Measurements from ENCODE around the gene DIABLO. TPM values are rescaled to one million over a fixed set of nuclear protein-coding genes. Genes with fewer than 3 reads are reported as not detected.

Gene DIABLO
- polyA plus RNA-seq, 2 donors = 17.9 to 31.1 TPM

DNA sequence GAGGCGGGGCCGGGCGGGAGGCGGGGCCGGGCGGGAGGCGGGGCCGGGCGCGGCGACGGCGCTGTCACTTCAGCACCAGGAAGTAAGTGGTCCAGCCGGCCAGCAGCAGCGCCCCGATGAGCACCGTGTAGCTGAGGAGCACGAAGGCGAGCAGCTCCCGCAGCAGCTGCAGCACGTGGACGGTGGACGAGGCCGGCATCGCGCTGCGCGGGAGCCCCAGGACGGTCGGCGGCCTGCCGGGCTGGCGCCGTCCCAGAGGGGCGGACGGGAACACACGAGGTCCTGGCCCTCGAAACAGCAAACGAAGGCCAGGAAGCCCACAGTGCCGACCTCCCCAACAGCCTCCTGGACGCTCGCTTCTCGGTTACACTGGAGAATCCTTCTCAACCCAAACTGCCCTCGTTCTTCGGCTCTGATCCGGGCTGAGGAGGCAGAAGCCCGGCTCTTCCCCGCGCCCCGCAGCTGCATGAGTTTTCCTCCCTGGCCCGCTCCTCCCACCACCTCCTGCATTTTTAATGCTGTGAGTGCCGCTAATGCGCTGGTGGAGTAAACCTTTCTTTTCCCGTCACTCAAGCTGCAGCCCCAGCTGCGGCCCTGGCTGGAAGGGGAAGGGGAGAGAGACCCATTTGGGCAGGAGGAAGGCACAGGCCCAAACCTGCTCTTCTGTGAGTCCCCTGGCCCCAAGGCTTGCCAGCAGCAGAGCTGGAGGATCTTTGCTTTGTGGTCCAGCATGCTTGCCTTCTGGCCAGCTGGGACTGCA lies 694 bp upstream of the DIABLO start:
- Histone ChIP-seq H3K4me1 (ENCODE audit: control insufficient read depth in 2 of 2, insufficient read depth in 2 of 2, low read length in 1 of 2) (peaks cover 3 to 13% of the 10 kb centered on the region in 2 donors), H3K9me3 (ENCODE audit: control insufficient read depth in 2 of 2, insufficient read depth in 1 of 2, low read depth in 1 of 2, low read length in 1 of 2) (peaks cover 0 to 2% of the 10 kb centered on the region in 2 donors), H3K27me3 (ENCODE audit: control insufficient read depth in 1 of 2, insufficient read depth in 2 of 2, low read length in 2 of 2) (no peaks in the 10 kb centered on the region), H3K36me3 (ENCODE audit: control insufficient read depth in 2 of 2, insufficient read depth in 2 of 2, low read length in 1 of 2) (peaks cover 6 to 9% of the 10 kb centered on the region in 2 donors), H3K4me3 (ENCODE audit: low read depth in 1 of 2, low read length in 2 of 2) (peak overlapping the region; percentile 11 to 46), H3K27ac (ENCODE audit: low read depth in 2 of 2, low read length in 1 of 2) (peak overlapping the region; percentile 44 to 45)
- 7 to 9% methylated on average over 47 to 55 of the region's 55 CpGs for WGBS, 2 donors

GRCh38 chr12:122216445-122216844 lies 9.4 kb downstream of the DIABLO start:
- Histone ChIP-seq H3K27me3 (ENCODE audit: control insufficient read depth in 1 of 2, insufficient read depth in 2 of 2, low read length in 2 of 2) (no peaks in the 10 kb centered on the region), H3K4me3 (ENCODE audit: low read depth in 1 of 2, low read length in 2 of 2) (no peak overlapping the region), H3K4me1 (ENCODE audit: control insufficient read depth in 2 of 2, insufficient read depth in 2 of 2, low read length in 1 of 2) (no peaks in the 10 kb centered on the region), H3K36me3 (ENCODE audit: control insufficient read depth in 2 of 2, insufficient read depth in 2 of 2, low read length in 1 of 2) (peaks cover 12 to 30% of the 10 kb centered on the region in 2 donors), H3K27ac (ENCODE audit: low read depth in 2 of 2, low read length in 1 of 2) (no peak overlapping the region), H3K9me3 (ENCODE audit: control insufficient read depth in 2 of 2, insufficient read depth in 1 of 2, low read depth in 1 of 2, low read length in 1 of 2) (no peaks in the 10 kb centered on the region)
- 94 to 100% methylated on average over 1 of the region's 1 CpG for WGBS, 2 donors

GRCh38 chr12:122215771-122216170 lies 10.1 kb downstream of the DIABLO start:
- no peaks in the 10 kb centered on the region for H3K4me1 ChIP-seq (ENCODE audit: control insufficient read depth in 2 of 2, insufficient read depth in 2 of 2, low read length in 1 of 2)
- H3K4me3 ChIP-seq (ENCODE audit: low read depth in 1 of 2, low read length in 2 of 2) = no peak overlapping the region
- no peaks in the 10 kb centered on the region for H3K9me3 ChIP-seq (ENCODE audit: control insufficient read depth in 2 of 2, insufficient read depth in 1 of 2, low read depth in 1 of 2, low read length in 1 of 2)
- H3K36me3 ChIP-seq (ENCODE audit: control insufficient read depth in 2 of 2, insufficient read depth in 2 of 2, low read length in 1 of 2) = peaks cover 12 to 32% of the 10 kb centered on the region in 2 donors
- WGBS, 2 donors = 79 to 80% methylated on average over 5 of the region's 5 CpGs
- H3K27me3 ChIP-seq (ENCODE audit: control insufficient read depth in 1 of 2, insufficient read depth in 2 of 2, low read length in 2 of 2) = no peaks in the 10 kb centered on the region
- H3K27ac ChIP-seq (ENCODE audit: low read depth in 2 of 2, low read length in 1 of 2) = no peak overlapping the region

- WGBS, 2 donors = 91 to 94% methylated on average over 18 of the region's 18 CpGs
- peaks cover 10 to 14% of the 10 kb centered on the region in 2 donors for H3K36me3 ChIP-seq (ENCODE audit: control insufficient read depth in 2 of 2, insufficient read depth in 2 of 2, low read length in 1 of 2)
These were observed 17.6 kb downstream of the DIABLO start for GRCh38 chr12:122208073-122208820.

GRCh38 chr12:122207391-122207790 lies 18.5 kb downstream of the DIABLO start:
- no peak overlapping the region for H3K4me3 ChIP-seq (ENCODE audit: low read depth in 1 of 2, low read length in 2 of 2)
- H3K36me3 ChIP-seq (ENCODE audit: control insufficient read depth in 2 of 2, insufficient read depth in 2 of 2, low read length in 1 of 2) = peaks cover 10% of the 10 kb centered on the region in 2 donors
- no peaks in the 10 kb centered on the region for H3K9me3 ChIP-seq (ENCODE audit: control insufficient read depth in 2 of 2, insufficient read depth in 1 of 2, low read depth in 1 of 2, low read length in 1 of 2)
- WGBS, 2 donors = 73 to 77% methylated on average over 8 of the region's 8 CpGs
- no peaks in the 10 kb centered on the region for H3K27me3 ChIP-seq (ENCODE audit: control insufficient read depth in 1 of 2, insufficient read depth in 2 of 2, low read length in 2 of 2)
- peaks cover 2 to 9% of the 10 kb centered on the region in 2 donors for H3K4me1 ChIP-seq (ENCODE audit: control insufficient read depth in 2 of 2, insufficient read depth in 2 of 2, low read length in 1 of 2)
- no peak overlapping the region for H3K27ac ChIP-seq (ENCODE audit: low read depth in 2 of 2, low read length in 1 of 2)

More at GRCh38 chr12:122208073-122208820, 17.6 kb downstream of the DIABLO start:
- Histone ChIP-seq H3K27ac (ENCODE audit: low read depth in 2 of 2, low read length in 1 of 2) (no peak overlapping the region), H3K27me3 (ENCODE audit: control insufficient read depth in 1 of 2, insufficient read depth in 2 of 2, low read length in 2 of 2) (no peaks in the 10 kb centered on the region), H3K4me1 (ENCODE audit: control insufficient read depth in 2 of 2, insufficient read depth in 2 of 2, low read length in 1 of 2) (peaks cover 2 to 7% of the 10 kb centered on the region in 2 donors), H3K9me3 (ENCODE audit: control insufficient read depth in 2 of 2, insufficient read depth in 1 of 2, low read depth in 1 of 2, low read length in 1 of 2) (no peaks in the 10 kb centered on the region), H3K4me3 (ENCODE audit: low read depth in 1 of 2, low read length in 2 of 2) (no peak overlapping the region)

GRCh38 chr12:122206976-122207375 lies 18.9 kb downstream of the DIABLO start:
- Histone ChIP-seq H3K4me3 (ENCODE audit: low read depth in 1 of 2, low read length in 2 of 2) (no peak overlapping the region), H3K27me3 (ENCODE audit: control insufficient read depth in 1 of 2, insufficient read depth in 2 of 2, low read length in 2 of 2) (no peaks in the 10 kb centered on the region), H3K4me1 (ENCODE audit: control insufficient read depth in 2 of 2, insufficient read depth in 2 of 2, low read length in 1 of 2) (peaks cover 2 to 9% of the 10 kb centered on the region in 2 donors), H3K27ac (ENCODE audit: low read depth in 2 of 2, low read length in 1 of 2) (no peak overlapping the region), H3K36me3 (ENCODE audit: control insufficient read depth in 2 of 2, insufficient read depth in 2 of 2, low read length in 1 of 2) (peaks cover 10% of the 10 kb centered on the region in 2 donors), H3K9me3 (ENCODE audit: control insufficient read depth in 2 of 2, insufficient read depth in 1 of 2, low read depth in 1 of 2, low read length in 1 of 2) (no peaks in the 10 kb centered on the region)
- 84 to 86% methylated on average over 8 of the region's 8 CpGs for WGBS, 2 donors

DNA sequence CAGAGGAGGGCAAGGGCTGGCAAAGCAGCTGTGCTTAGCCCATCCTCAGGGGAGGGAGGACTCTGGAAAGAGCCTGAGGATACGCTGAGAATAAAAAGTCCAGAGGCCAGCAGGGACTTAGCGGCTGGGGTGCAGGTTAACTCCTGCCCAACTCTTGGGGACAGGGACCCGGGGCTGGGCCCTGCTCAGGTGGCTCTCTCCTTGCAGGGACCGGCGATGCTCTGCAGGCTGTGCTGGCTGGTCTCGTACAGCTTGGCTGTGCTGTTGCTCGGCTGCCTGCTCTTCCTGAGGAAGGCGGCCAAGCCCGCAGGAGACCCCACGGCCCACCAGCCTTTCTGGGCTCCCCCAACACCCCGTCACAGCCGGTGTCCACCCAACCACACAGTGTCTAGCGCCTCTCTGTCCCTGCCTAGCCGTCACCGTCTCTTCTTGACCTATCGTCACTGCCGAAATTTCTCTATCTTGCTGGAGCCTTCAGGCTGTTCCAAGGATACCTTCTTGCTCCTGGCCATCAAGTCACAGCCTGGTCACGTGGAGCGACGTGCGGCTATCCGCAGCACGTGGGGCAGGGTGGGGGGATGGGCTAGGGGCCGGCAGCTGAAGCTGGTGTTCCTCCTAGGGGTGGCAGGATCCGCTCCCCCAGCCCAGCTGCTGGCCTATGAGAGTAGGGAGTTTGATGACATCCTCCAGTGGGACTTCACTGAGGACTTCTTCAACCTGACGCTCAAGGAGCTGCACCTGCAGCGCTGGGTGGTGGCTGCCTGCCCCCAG lies 19.6 kb downstream of the DIABLO start:
- Histone ChIP-seq H3K27ac (ENCODE audit: low read depth in 2 of 2, low read length in 1 of 2) (no peak overlapping the region), H3K4me3 (ENCODE audit: low read depth in 1 of 2, low read length in 2 of 2) (no peak overlapping the region), H3K4me1 (ENCODE audit: control insufficient read depth in 2 of 2, insufficient read depth in 2 of 2, low read length in 1 of 2) (peaks cover 2 to 9% of the 10 kb centered on the region in 2 donors), H3K36me3 (ENCODE audit: control insufficient read depth in 2 of 2, insufficient read depth in 2 of 2, low read length in 1 of 2) (peaks cover 9 to 10% of the 10 kb centered on the region in 2 donors), H3K9me3 (ENCODE audit: control insufficient read depth in 2 of 2, insufficient read depth in 1 of 2, low read depth in 1 of 2, low read length in 1 of 2) (no peaks in the 10 kb centered on the region), H3K27me3 (ENCODE audit: control insufficient read depth in 1 of 2, insufficient read depth in 2 of 2, low read length in 2 of 2) (no peaks in the 10 kb centered on the region)
- 64 to 68% methylated on average over 27 of the region's 27 CpGs for WGBS, 2 donors

GRCh38 chr12:122205053-122205925 lies 20.6 kb downstream of the DIABLO start:
- 49 to 51% methylated on average over 23 of the region's 23 CpGs for WGBS, 2 donors
- Histone ChIP-seq H3K36me3 (ENCODE audit: control insufficient read depth in 2 of 2, insufficient read depth in 2 of 2, low read length in 1 of 2) (peaks cover 6 to 10% of the 10 kb centered on the region in 2 donors), H3K27me3 (ENCODE audit: control insufficient read depth in 1 of 2, insufficient read depth in 2 of 2, low read length in 2 of 2) (no peaks in the 10 kb centered on the region), H3K9me3 (ENCODE audit: control insufficient read depth in 2 of 2, insufficient read depth in 1 of 2, low read depth in 1 of 2, low read length in 1 of 2) (no peaks in the 10 kb centered on the region), H3K27ac (ENCODE audit: low read depth in 2 of 2, low read length in 1 of 2) (no peak overlapping the region), H3K4me1 (ENCODE audit: control insufficient read depth in 2 of 2, insufficient read depth in 2 of 2, low read length in 1 of 2) (peaks cover 2 to 9% of the 10 kb centered on the region in 2 donors), H3K4me3 (ENCODE audit: low read depth in 1 of 2, low read length in 2 of 2) (no peak overlapping the region)

Measured in esophagus (tissue), 2 donors.